IMR-90 (cell line): ENCODE results near the gene HYAL2. TPM values are rescaled to one million over a fixed set of nuclear protein-coding genes. Genes with fewer than 3 reads are reported as not detected.

ENCODE experiments used
- ATAC-seq: fragments of 200-7000 bp; cut with Tn5 transposase; 2 replicates; pipeline ENCODE4 v1.9.1; 2020; ENCODE audit warnings: low read depth, mild to moderate bottlenecking, moderate library complexity
- BruUV-seq: library from RNA; stranded (reverse); fragments of 400-500 nt; replicated peaks from 2 replicates; lab custom pipeline; 2021; lab: Mats Ljungman, UMichigan
- CTCF ChIA-PET: fragments of 300-600 bp; formaldehyde crosslinking; extraction: SDS; loops from one replicate; lab custom pipeline; 2021; ENCODE audit warnings: antibody characterized with exemption; lab: Yijun Ruan, JAX
- POLR2A ChIA-PET: fragments of 300-600 bp; sonication (Branson Sonifier 250); formaldehyde crosslinking; loops from one replicate; lab custom pipeline; 2022; ENCODE audit warnings: antibody characterized with exemption; ENCODE audit not compliant: unreplicated experiment; lab: Charles Lee
- DNase-seq: peaks from one replicate; pipeline ENCODE4 v3.0.0; 2013
- H2AFZ ChIP-seq: replicated peaks from 2 replicates; pipeline ENCODE3; 2013; ENCODE audit warnings: low read length, mild to moderate bottlenecking; ENCODE audit not compliant: poor library complexity
- H2AK5ac ChIP-seq: 2 replicates; pipeline ENCODE4 v1.6.1; 2013; ENCODE audit warnings: low read depth, low read length, inconsistent platforms
- H2AK9ac ChIP-seq: replicated peaks from 2 replicates; pipeline ENCODE3; 2013; ENCODE audit warnings: mild to moderate bottlenecking, low read depth, low read length, moderate library complexity; ENCODE audit not compliant: poor library complexity
- H2BK120ac ChIP-seq: 2 replicates; pipeline ENCODE4 v1.6.1; 2013; ENCODE audit warnings: low read depth, low read length, inconsistent platforms
- H2BK15ac ChIP-seq: 3 replicates; pipeline ENCODE4 v1.6.1; 2013; ENCODE audit warnings: low read depth, low read length, inconsistent platforms
- H2BK20ac ChIP-seq: 2 replicates; pipeline ENCODE4 v1.6.1; 2013; ENCODE audit warnings: low read depth, mild to moderate bottlenecking, inconsistent platforms, low read length, moderate library complexity
- H2BK5ac ChIP-seq: 2 replicates; pipeline ENCODE4 v1.6.1; 2013; ENCODE audit warnings: mild to moderate bottlenecking, low read depth, low read length, inconsistent platforms; ENCODE audit not compliant: poor library complexity, severe bottlenecking
- H3K14ac ChIP-seq: replicated peaks from 2 replicates; pipeline ENCODE4 v1.6.1; 2013; ENCODE audit warnings: low read depth, low read length, inconsistent platforms
- H3K18ac ChIP-seq: 2 replicates; pipeline ENCODE4 v1.6.1; 2013; ENCODE audit warnings: low read depth, low read length, control low read depth
- H3K23ac ChIP-seq: 2 replicates; pipeline ENCODE4 v1.6.1; 2013; ENCODE audit warnings: low read depth, low read length, inconsistent platforms
- H3K27ac ChIP-seq: 2 replicates; pipeline ENCODE4 v1.5.1; 2013; ENCODE audit warnings: mild to moderate bottlenecking, control low read depth, low read length; ENCODE audit not compliant: insufficient read depth
- H3K27me3 ChIP-seq: 2 replicates; pipeline ENCODE4 v1.6.1; 2013; ENCODE audit warnings: low read length; ENCODE audit not compliant: control insufficient read depth, insufficient read depth
- H3K36me3 ChIP-seq: 2 replicates; pipeline ENCODE4 v1.6.1; 2013; ENCODE audit warnings: low read length, mixed read lengths; ENCODE audit not compliant: control insufficient read depth, insufficient read depth
- H3K4ac ChIP-seq: 2 replicates; pipeline ENCODE4 v1.6.1; 2013; ENCODE audit warnings: low read depth, low read length, inconsistent platforms
- H3K4me1 ChIP-seq: 2 replicates; pipeline ENCODE4 v1.6.1; 2013; ENCODE audit warnings: low read length, mixed read lengths; ENCODE audit not compliant: control insufficient read depth, insufficient read depth
- H3K4me2 ChIP-seq: 2 replicates; pipeline ENCODE4 v1.6.1; 2013; ENCODE audit warnings: low read depth, mild to moderate bottlenecking, control low read depth, low read length, moderate library complexity
- H3K4me3 ChIP-seq: 2 replicates; pipeline ENCODE4 v1.5.1; 2013; ENCODE audit warnings: low read depth, mild to moderate bottlenecking, control low read depth, low read length, moderate library complexity; ENCODE audit not compliant: insufficient read depth
- H3K56ac ChIP-seq: 2 replicates; pipeline ENCODE4 v1.6.1; 2013; ENCODE audit warnings: low read length, inconsistent platforms; ENCODE audit not compliant: insufficient read depth; ENCODE audit errors: extremely low read depth
- H3K79me1 ChIP-seq, 2 experiments: 2 replicates each; pipeline ENCODE4 v1.6.1; 2013; ENCODE audit warnings: low read length in 2 of 2, inconsistent platforms in 1 of 2, low read depth in 1 of 2
- H3K9ac ChIP-seq: 2 replicates; pipeline ENCODE4 v1.6.1; 2013; ENCODE audit warnings: low read depth, low read length, control low read depth
- H3K9me1 ChIP-seq: 2 replicates; pipeline ENCODE4 v1.6.1; 2013; ENCODE audit warnings: low read length, inconsistent platforms; ENCODE audit not compliant: insufficient read depth
- H3K9me3 ChIP-seq: 2 replicates; pipeline ENCODE4 v1.6.1; 2013; ENCODE audit warnings: low read length; ENCODE audit not compliant: control insufficient read depth, insufficient read depth
- H4K20me1 ChIP-seq: 2 replicates; pipeline ENCODE4 v1.6.1; 2013; ENCODE audit warnings: low read length, inconsistent platforms; ENCODE audit not compliant: insufficient read depth
- H4K5ac ChIP-seq: 2 replicates; pipeline ENCODE4 v1.6.1; 2013; ENCODE audit warnings: mild to moderate bottlenecking, low read depth, low read length, control low read depth
- H4K8ac ChIP-seq, 2 experiments: 2 replicates each; pipeline ENCODE4 v1.6.1; 2013; ENCODE audit warnings: low read depth in 2 of 2, low read length in 2 of 2, control low read depth in 1 of 2, inconsistent platforms in 1 of 2
- H4K91ac ChIP-seq: 2 replicates; pipeline ENCODE4 v1.6.1; 2013; ENCODE audit warnings: low read depth, low read length, inconsistent platforms; ENCODE audit not compliant: insufficient read depth
- BHLHE40 ChIP-seq: fragments of 150-350 bp; IDR thresholded peaks from 2 replicates; pipeline ENCODE4 v1.6.1; 2016; ENCODE audit warnings: mild to moderate bottlenecking, low read depth, low read length
- CEBPB ChIP-seq: IDR thresholded peaks from 2 replicates; pipeline ENCODE4 v1.6.1; 2012; ENCODE audit warnings: low read depth, low read length, improper control_type of control experiment
- CHD1 ChIP-seq: IDR thresholded peaks from 2 replicates; pipeline ENCODE4 v1.6.1; 2012; ENCODE audit warnings: low read depth, low read length, improper control_type of control experiment
- FOS ChIP-seq: fragments of 150-350 bp; IDR thresholded peaks from 2 replicates; pipeline ENCODE4 v1.6.1; 2016; ENCODE audit warnings: low read depth, low read length
- MAFK ChIP-seq: IDR thresholded peaks from 2 replicates; pipeline ENCODE4 v1.6.1; 2012; ENCODE audit warnings: low read depth, low read length, improper control_type of control experiment
- MAZ ChIP-seq: IDR thresholded peaks from 2 replicates; pipeline ENCODE4 v1.6.1; 2012; ENCODE audit warnings: low read depth, mild to moderate bottlenecking, low read length, improper control_type of control experiment, moderate library complexity, borderline replicate concordance
- MXI1 ChIP-seq: IDR thresholded peaks from 2 replicates; pipeline ENCODE4 v1.6.1; 2012; ENCODE audit warnings: low read depth, mild to moderate bottlenecking, low read length, moderate library complexity, borderline replicate concordance
- NFE2L2 ChIP-seq: fragments of 150-350 bp; IDR thresholded peaks from 2 replicates; pipeline ENCODE4 v1.6.1; 2016; ENCODE audit warnings: low read depth, mild to moderate bottlenecking, low read length
- POLR2A ChIP-seq: IDR thresholded peaks from 2 replicates; pipeline ENCODE4 v1.6.1; 2012; ENCODE audit warnings: mild to moderate bottlenecking, low read depth, low read length
- RAD21 ChIP-seq: IDR thresholded peaks from 2 replicates; pipeline ENCODE4 v1.6.1; 2012; ENCODE audit warnings: low read length, improper control_type of control experiment
- RFX5 ChIP-seq: IDR thresholded peaks from 2 replicates; pipeline ENCODE4 v1.8.0; 2012; ENCODE audit warnings: low read depth, mild to moderate bottlenecking, low read length, moderate library complexity
- WGBS, 2 experiments: methylation state at CpG; one replicate each; pipeline versions ENCODE4 v1.1.5 to v1.1.7; 2013; ENCODE audit warnings: missing lambda C conversion rate in 2 of 2; ENCODE audit not compliant: insufficient read length in 1 of 2; ENCODE audit errors: extremely low coverage in 2 of 2; 5-methylcytosine and 5-hydroxymethylcytosine counted together
- dilution Hi-C: fragments of 300-500 bp; cut with HindIII; formaldehyde crosslinking; loops from one replicate; pipeline ENCODE4 v1.14.3; 2018; ENCODE audit warnings: low sequenced_read_pairs; ENCODE audit not compliant: unreplicated experiment
- in situ Hi-C: fragments of 300-500 bp; cut with MboI; formaldehyde crosslinking; loops from 3 replicates; pipeline ENCODE4 v1.14.3; 2019; ENCODE audit warnings: low sequenced_read_pairs, inconsistent platforms, mixed read lengths
- intact Hi-C: fragments of 100-400 bp; cut with micrococcal nuclease; formaldehyde crosslinking; loops from 2 replicates; pipeline ENCODE4 v1.10.0; 2022
- polyA plus RNA-seq, 3 experiments: library from polyadenylated mRNA; depleted of rRNA; stranded (reverse); fragments of >200 nt; gene quantifications; 2 replicates each; pipeline ENCODE4 v1.2.3, GENCODE V29; 2012; ENCODE audit warnings: low replicate concordance in 1 of 3
- total RNA-seq: library from RNA; depleted of rRNA; stranded (reverse); fragments of >200 nt; gene quantifications from 2 replicates; pipeline ENCODE4 v1.2.3, GENCODE V29; 2012
- TF ChIP-seq, protein P1 (sequence below): fragments of 150-350 bp; IDR thresholded peaks from 2 replicates; pipeline ENCODE4 v1.6.1; 2017; ENCODE audit warnings: mild to moderate bottlenecking, antibody characterized with exemption, low read length, low read depth
- TF ChIP-seq, protein P2 (sequence below): conservative IDR thresholded peaks from 2 replicates; pipeline ENCODE4 v1.5.1; 2012; ENCODE audit warnings: mild to moderate bottlenecking, low read depth, low read length, improper control_type of control experiment

HYAL2 gene
- total and polyA plus RNA-seq, 2 of the 4 experiments (the other 2 are of a cell fraction): 56.8 to 104 TPM

DNA sequence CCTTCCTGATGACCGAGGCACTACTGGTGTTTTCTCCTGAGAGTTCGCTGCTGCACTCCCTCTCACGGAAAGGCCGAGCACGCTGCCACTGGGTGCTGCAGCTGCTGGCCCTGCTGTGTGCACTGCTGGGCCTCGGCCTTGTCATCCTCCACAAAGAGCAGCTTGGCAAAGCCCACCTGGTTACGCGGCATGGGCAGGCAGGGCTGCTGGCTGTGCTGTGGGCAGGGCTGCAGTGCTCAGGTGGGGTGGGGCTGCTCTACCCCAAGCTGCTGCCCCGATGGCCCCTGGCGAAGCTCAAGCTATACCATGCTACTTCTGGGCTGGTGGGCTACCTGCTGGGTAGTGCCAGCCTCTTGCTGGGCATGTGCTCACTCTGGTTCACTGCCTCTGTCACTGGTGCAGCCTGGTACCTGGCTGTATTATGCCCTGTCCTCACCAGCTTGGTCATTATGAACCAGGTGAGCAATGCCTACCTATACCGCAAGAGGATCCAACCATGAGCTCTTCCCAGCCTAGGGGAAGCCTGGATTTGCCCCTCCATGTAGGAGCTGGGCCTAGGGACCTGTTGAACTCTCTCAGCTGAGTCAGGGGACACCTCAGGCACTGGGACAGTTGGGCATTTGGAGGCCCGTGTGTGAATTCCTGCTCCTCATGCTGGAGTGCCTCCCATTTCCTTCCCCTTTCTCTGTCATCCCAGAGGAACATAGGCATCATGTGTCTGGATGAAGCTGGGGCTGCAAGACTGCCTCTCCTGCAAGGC is 30.9 kb upstream of the HYAL2 start:
- no peak overlapping the region for H4K8ac ChIP-seq
- ChIA-PET POLR2A (interaction anchor here (1.0 kb wide), 1 partner anchor 16 kb away, joined by 3 read pairs; no protein-coding TSS in a partner anchor), CTCF (interaction anchor here (0.8 kb wide), 1 partner anchor 8 kb away, joined by 3 read pairs; no protein-coding TSS in a partner anchor)
- no peak for ATAC-seq
- dilution Hi-C loops (no loop called here), in situ Hi-C loops (no loop called here), intact Hi-C loops (no loop called here)
- H2BK5ac ChIP-seq: no peak overlapping the region
- H3K9me3 ChIP-seq: no peaks in the 10 kb centered on the region
- H4K20me1 ChIP-seq: peaks cover 48% of the 10 kb centered on the region
- H3K23ac ChIP-seq: no peak overlapping the region
- no peaks in the 10 kb centered on the region for H3K27me3 ChIP-seq
- H3K4ac ChIP-seq: no peak overlapping the region
- H3K79me1 ChIP-seq: peaks cover 23 to 75% of the 10 kb centered on the region in 2 experiments
- H4K91ac ChIP-seq: no peak overlapping the region
- no peak overlapping the region for H3K4me3 ChIP-seq
- no peak for DNase-seq
- H2AK9ac ChIP-seq: no peak overlapping the region
- no peak overlapping the region for H3K18ac ChIP-seq
- H2BK20ac ChIP-seq: no peak overlapping the region
- H2AFZ ChIP-seq: no peak overlapping the region
- H3K4me1 ChIP-seq: peaks cover 35% of the 10 kb centered on the region
- BruUV-seq: no TSS peak
- no peak overlapping the region for H2AK5ac ChIP-seq
- H3K56ac ChIP-seq: no peak overlapping the region
- no peak overlapping the region for H3K4me2 ChIP-seq
- H3K9me1 ChIP-seq: peaks cover 17% of the 10 kb centered on the region; the same call in 1 of the 2 replicates
- 92% methylated on average over 11 of the region's 12 CpGs; no CpG with 5 or more reads in 1 of the 2 experiments for WGBS, 2 experiments
- H3K27ac ChIP-seq: no peak overlapping the region
- no peak overlapping the region for H4K5ac ChIP-seq
- no peak overlapping the region for H3K14ac ChIP-seq
- no peak overlapping the region for H2BK15ac ChIP-seq
- H3K9ac ChIP-seq: no peak overlapping the region
- H2BK120ac ChIP-seq: no peak overlapping the region
- H3K36me3 ChIP-seq: peaks cover 47% of the 10 kb centered on the region
- TF ChIP-seq CEBPB (no peak), BHLHE40 (no peak), MXI1 (no peak), NFE2L2 (no peak), RAD21 (no peak), MAFK (no peak), MAZ (no peak), CHD1 (no peak), RFX5 (no peak), POLR2A (no peak), FOS (no peak)
- TF ChIP-seq, protein P1, sequence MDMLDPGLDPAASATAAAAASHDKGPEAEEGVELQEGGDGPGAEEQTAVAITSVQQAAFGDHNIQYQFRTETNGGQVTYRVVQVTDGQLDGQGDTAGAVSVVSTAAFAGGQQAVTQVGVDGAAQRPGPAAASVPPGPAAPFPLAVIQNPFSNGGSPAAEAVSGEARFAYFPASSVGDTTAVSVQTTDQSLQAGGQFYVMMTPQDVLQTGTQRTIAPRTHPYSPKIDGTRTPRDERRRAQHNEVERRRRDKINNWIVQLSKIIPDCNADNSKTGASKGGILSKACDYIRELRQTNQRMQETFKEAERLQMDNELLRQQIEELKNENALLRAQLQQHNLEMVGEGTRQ: no peak
- TF ChIP-seq, protein P2, sequence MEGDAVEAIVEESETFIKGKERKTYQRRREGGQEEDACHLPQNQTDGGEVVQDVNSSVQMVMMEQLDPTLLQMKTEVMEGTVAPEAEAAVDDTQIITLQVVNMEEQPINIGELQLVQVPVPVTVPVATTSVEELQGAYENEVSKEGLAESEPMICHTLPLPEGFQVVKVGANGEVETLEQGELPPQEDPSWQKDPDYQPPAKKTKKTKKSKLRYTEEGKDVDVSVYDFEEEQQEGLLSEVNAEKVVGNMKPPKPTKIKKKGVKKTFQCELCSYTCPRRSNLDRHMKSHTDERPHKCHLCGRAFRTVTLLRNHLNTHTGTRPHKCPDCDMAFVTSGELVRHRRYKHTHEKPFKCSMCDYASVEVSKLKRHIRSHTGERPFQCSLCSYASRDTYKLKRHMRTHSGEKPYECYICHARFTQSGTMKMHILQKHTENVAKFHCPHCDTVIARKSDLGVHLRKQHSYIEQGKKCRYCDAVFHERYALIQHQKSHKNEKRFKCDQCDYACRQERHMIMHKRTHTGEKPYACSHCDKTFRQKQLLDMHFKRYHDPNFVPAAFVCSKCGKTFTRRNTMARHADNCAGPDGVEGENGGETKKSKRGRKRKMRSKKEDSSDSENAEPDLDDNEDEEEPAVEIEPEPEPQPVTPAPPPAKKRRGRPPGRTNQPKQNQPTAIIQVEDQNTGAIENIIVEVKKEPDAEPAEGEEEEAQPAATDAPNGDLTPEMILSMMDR: no peak
